Peyer's patch (tissue), 4 donors: ENCODE results near the gene GDAP1L1. TPM values are rescaled to one million over a fixed set of nuclear protein-coding genes. Genes with fewer than 3 reads are reported as not detected.

Experiments used
- DNase-seq, 3 donors: peaks; one replicate each; pipeline ENCODE4 v3.0.0-alpha.2; 2017 to 2019
- H3K27ac ChIP-seq, 4 donors: fragments of 200-600 bp; sonication (generic); one replicate each; pipeline ENCODE4 v1.5.1; 2016 to 2019
- H3K27me3 ChIP-seq, 2 donors: fragments of 200-600 bp; sonication (generic); one replicate each; pipeline ENCODE4 v1.5.1; 2019
- H3K36me3 ChIP-seq, 3 donors: fragments of 200-600 bp; sonication (generic); one replicate each; pipeline ENCODE4 v1.5.1; 2016 to 2019
- H3K4me1 ChIP-seq, 4 donors: fragments of 200-600 bp; sonication (generic); one replicate each; pipeline ENCODE4 v1.5.1; 2016 to 2019
- H3K4me3 ChIP-seq, 4 donors: fragments of 200-600 bp; sonication (generic); 1 replicate in 3 of 4; 2 replicates in 1 of 4; pipeline ENCODE4 v1.5.1; 2016 to 2019; ENCODE audit warnings: mild to moderate bottlenecking in 1 of 4
- H3K9me3 ChIP-seq, 4 donors: fragments of 200-600 bp; sonication (generic); one replicate each; pipeline ENCODE4 v1.5.1; 2016 to 2019; ENCODE audit warnings: mild to moderate bottlenecking in 1 of 4
- CTCF ChIP-seq, 6 experiments: fragments of 450-650 bp in 4 of 6; fragments of 200-600 bp in 2 of 6; sonication (generic) in 1 of 6; IDR thresholded peaks; one replicate each; pipeline ENCODE4 v1.5.1; 2017 to 2019; ENCODE audit warnings: antibody characterized with exemption in 6 of 6, mild to moderate bottlenecking in 3 of 6, moderate library complexity in 1 of 6
- POLR2A ChIP-seq, 2 donors: fragments of 450-650 bp; IDR thresholded peaks; one replicate each; pipeline ENCODE4 v1.5.1; 2017; ENCODE audit warnings: antibody characterized with exemption in 2 of 2, mild to moderate bottlenecking in 2 of 2, moderate library complexity in 2 of 2
- total RNA-seq, 4 donors: library from RNA; depleted of rRNA; stranded (reverse); fragments of >200 nt; gene quantifications; one replicate each; pipeline ENCODE4 v1.1.0, GENCODE V29; 2016

GDAP1L1 gene
- total RNA-seq, 4 donors from 2014 or later: 1.2 to 2.3 TPM; not detected in 2

GRCh38 chr20:44309763-44310663, 62.9 kb downstream of the GDAP1L1 start:
- DNase-seq: peak in 1 of 3 donors; percentile 58
- peaks cover 0 to 11% (median 5%) of the 10 kb centered on the region in 4 donors for H3K4me1 ChIP-seq
- peak overlapping the region; percentile 59 to 85 (median 79) for H3K27ac ChIP-seq
- H3K9me3 ChIP-seq: no peaks in the 10 kb centered on the region
- no peaks in the 10 kb centered on the region for H3K36me3 ChIP-seq
- peak overlapping the region; percentile 67 to 97 (median 88) for H3K4me3 ChIP-seq
- TF ChIP-seq POLR2A (IDR thresholded peaks at IDR 0.05) (no peak), CTCF (IDR thresholded peaks at IDR 0.05) (no peak)
- H3K27me3 ChIP-seq: no peaks in the 10 kb centered on the region

GRCh38 chr20:44310664-44311639, 63.8 kb downstream of the GDAP1L1 start, which contains the start of gene FITM2:
TSS of gene FITM2 (minus strand) at chr20:44311202. CDS start at chr20:44311148, 54 bp downstream.
- H3K36me3 ChIP-seq: no peaks in the 10 kb centered on the region
- no peaks in the 10 kb centered on the region for H3K9me3 ChIP-seq
- DNase-seq: peak; percentile 97 to 100 (median 99)
- H3K27me3 ChIP-seq: no peaks in the 10 kb centered on the region
- peak within 1 kb of the TSS; percentile 67 to 97 (median 88) for H3K4me3 ChIP-seq
- peaks cover 0 to 11% (median 5%) of the 10 kb centered on the region in 4 donors for H3K4me1 ChIP-seq
- peak; percentile 93 to 99 (median 97) for TF ChIP-seq CTCF (IDR thresholded peaks at IDR 0.05)
- TF ChIP-seq POLR2A (IDR thresholded peaks at IDR 0.05): peak; percentile 23 to 60
- peak within 1 kb of the TSS; percentile 59 to 85 (median 79) for H3K27ac ChIP-seq

- Histone ChIP-seq H3K4me1 (peaks cover 0 to 11% (median 3%) of the 10 kb centered on the region in 4 donors), H3K27ac (no peak overlapping the region), H3K36me3 (no peaks in the 10 kb centered on the region), H3K9me3 (no peaks in the 10 kb centered on the region), H3K4me3 (no peak overlapping the region), H3K27me3 (no peaks in the 10 kb centered on the region)
- no peak for DNase-seq
- TF ChIP-seq CTCF (IDR thresholded peaks at IDR 0.05) (no peak), POLR2A (IDR thresholded peaks at IDR 0.05) (no peak)
Observed at GRCh38 chr20:44314870-44315269, 67.8 kb downstream of the GDAP1L1 start.

- Histone ChIP-seq H3K4me1 (no peaks in the 10 kb centered on the region), H3K9me3 (no peaks in the 10 kb centered on the region), H3K4me3 (no peak overlapping the region), H3K27ac (no peak overlapping the region), H3K27me3 (no peaks in the 10 kb centered on the region), H3K36me3 (no peaks in the 10 kb centered on the region)
- no peak for DNase-seq
- TF ChIP-seq POLR2A (IDR thresholded peaks at IDR 0.05) (no peak), CTCF (IDR thresholded peaks at IDR 0.05) (no peak)
Observed at GRCh38 chr20:44319839-44320422, 72.8 kb downstream of the GDAP1L1 start.

- peak in 2 of 3 donors; percentile 60 to 70 for DNase-seq
- TF ChIP-seq POLR2A (IDR thresholded peaks at IDR 0.05): no peak
- TF ChIP-seq CTCF (IDR thresholded peaks at IDR 0.05): no peak
- Histone ChIP-seq H3K27ac (peak overlapping the region in 1 of 4 donors; percentile 11), H3K27me3 (no peaks in the 10 kb centered on the region), H3K9me3 (no peaks in the 10 kb centered on the region), H3K4me1 (peaks cover 0 to 6% (median 3%) of the 10 kb centered on the region in 4 donors), H3K4me3 (no peak overlapping the region), H3K36me3 (no peaks in the 10 kb centered on the region)
Observed at GRCh38 chr20:44324343-44324742, 77.2 kb downstream of the GDAP1L1 start.
